Thoracic aorta (tissue), 2 donors: ENCODE measurements around the gene FAM47A. TPM values are rescaled to one million over a fixed set of nuclear protein-coding genes. Genes with fewer than 3 reads are reported as not detected.

Experiments
- ATAC-seq: fragments of 150-250 bp; one replicate; pipeline ENCODE4 v1.8.0; 2017; ENCODE audit warnings: low read depth; ENCODE audit not compliant: insufficient number of reproducible peaks, low FRiP score
- DNase-seq: peaks from one replicate; pipeline ENCODE4 v3.0.0-alpha.2; 2020; ENCODE audit warnings: low spot score
- H3K27ac ChIP-seq, 2 donors: fragments of 200-600 bp; sonication (generic); 1 replicate in 1 of 2; 2 replicates in 1 of 2; pipeline ENCODE4 v1.5.1; 2016; ENCODE audit warnings: mild to moderate bottlenecking in 2 of 2, moderate library complexity in 2 of 2
- H3K27me3 ChIP-seq: fragments of 200-600 bp; sonication (generic); replicated peaks from 2 replicates; pipeline ENCODE4 v1.6.0; 2016; ENCODE audit warnings: mild to moderate bottlenecking; ENCODE audit not compliant: insufficient read depth
- H3K36me3 ChIP-seq: fragments of 200-600 bp; sonication (generic); one replicate; pipeline ENCODE4 v1.5.1; 2016
- H3K4me1 ChIP-seq, 2 donors: fragments of 200-600 bp; sonication (generic); 1 replicate in 1 of 2; 2 replicates in 1 of 2; pipeline versions ENCODE4 v1.5.1 to v1.6.0; 2016; ENCODE audit warnings: low read depth in 2 of 2, mild to moderate bottlenecking in 1 of 2; ENCODE audit not compliant: control insufficient read depth in 1 of 2
- H3K4me3 ChIP-seq: fragments of 200-600 bp; sonication (generic); 2 replicates; pipeline ENCODE4 v1.5.1; 2016; ENCODE audit warnings: mild to moderate bottlenecking
- H3K9me3 ChIP-seq: fragments of 200-600 bp; sonication (generic); 2 replicates; pipeline ENCODE4 v1.5.1; 2016
- total RNA-seq, 2 donors: library from RNA; depleted of rRNA; stranded (reverse); fragments of >200 nt; gene quantifications; one replicate each; pipeline versions ENCODE4 v1.1.0 to v1.2.3, GENCODE V29; 2016
- TF ChIP-seq, protein P1 (sequence below): fragments of 200-600 bp; sonication (generic); IDR thresholded peaks from one replicate; pipeline ENCODE4 v1.5.1; 2019; ENCODE audit warnings: antibody characterized with exemption

The FAM47A gene
- total RNA-seq, 2 donors from 2014 or later = not detected

DNA sequence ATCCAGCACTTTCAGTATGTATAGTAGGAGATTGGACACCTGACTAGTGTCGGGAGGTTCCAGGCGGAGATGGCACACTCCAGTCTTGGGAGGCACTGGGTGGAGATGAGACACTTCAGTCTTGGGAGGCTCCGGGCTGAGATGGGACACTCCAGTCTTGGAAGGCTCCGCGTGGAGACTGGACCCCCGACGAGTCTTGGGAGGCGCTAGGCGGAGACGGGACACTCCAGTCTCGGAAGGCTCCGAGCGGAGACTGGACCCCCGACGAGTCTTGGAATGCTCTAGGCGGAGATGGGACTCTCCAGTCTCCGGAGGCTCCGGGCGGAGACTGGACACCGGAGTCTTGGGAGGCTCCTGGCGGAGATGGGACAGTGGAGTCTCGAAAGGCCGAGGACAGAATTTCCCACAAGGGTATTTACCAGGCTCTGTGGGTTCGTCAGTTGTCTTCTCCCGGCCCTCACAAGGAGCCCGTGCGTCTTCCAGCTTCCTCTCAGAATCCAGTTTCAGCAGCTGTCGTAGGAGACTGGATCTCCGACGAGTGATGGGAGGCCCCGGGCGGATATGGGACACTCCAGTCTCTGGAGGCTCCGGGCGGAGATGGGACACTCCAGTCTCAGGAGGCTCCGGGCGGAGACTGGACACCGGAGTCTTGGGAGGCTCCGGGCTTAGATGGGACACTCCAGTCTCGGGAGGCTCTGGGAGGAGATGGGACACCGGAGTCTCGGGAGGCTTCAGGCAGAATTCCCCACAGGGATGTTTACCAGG is 952 bp downstream of the FAM47A start:
- TF ChIP-seq, protein P1, sequence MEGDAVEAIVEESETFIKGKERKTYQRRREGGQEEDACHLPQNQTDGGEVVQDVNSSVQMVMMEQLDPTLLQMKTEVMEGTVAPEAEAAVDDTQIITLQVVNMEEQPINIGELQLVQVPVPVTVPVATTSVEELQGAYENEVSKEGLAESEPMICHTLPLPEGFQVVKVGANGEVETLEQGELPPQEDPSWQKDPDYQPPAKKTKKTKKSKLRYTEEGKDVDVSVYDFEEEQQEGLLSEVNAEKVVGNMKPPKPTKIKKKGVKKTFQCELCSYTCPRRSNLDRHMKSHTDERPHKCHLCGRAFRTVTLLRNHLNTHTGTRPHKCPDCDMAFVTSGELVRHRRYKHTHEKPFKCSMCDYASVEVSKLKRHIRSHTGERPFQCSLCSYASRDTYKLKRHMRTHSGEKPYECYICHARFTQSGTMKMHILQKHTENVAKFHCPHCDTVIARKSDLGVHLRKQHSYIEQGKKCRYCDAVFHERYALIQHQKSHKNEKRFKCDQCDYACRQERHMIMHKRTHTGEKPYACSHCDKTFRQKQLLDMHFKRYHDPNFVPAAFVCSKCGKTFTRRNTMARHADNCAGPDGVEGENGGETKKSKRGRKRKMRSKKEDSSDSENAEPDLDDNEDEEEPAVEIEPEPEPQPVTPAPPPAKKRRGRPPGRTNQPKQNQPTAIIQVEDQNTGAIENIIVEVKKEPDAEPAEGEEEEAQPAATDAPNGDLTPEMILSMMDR = no peak
- H3K4me3 ChIP-seq = no peak overlapping the region
- ATAC-seq (no peak), DNase-seq (no peak)
- no peaks in the 10 kb centered on the region for H3K36me3 ChIP-seq
- H3K4me1 ChIP-seq = no peaks in the 10 kb centered on the region
- H3K27me3 ChIP-seq = no peaks in the 10 kb centered on the region
- H3K9me3 ChIP-seq = no peaks in the 10 kb centered on the region
- H3K27ac ChIP-seq = no peak overlapping the region

DNA sequence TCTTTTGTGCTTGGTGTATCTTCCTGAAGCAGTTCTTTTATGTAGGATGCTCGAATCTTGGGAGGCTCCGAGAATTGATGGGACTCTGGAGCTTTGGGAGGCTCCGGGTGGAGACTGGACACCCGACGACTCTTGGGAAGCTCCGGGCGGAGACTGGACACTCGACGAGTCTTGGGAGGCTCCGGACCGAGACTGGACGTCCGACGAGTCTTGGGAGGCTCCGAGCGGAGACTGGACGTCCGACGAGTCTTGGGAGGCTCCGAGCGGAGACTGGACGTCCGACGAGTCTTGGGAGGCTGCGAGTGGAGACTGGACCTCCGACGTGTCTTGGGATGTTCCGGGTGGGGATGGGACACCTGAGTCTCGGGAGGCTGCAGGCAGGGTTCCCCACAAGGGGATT is 1.6 kb downstream of the FAM47A start:
- ATAC-seq = no peak
- no peaks in the 10 kb centered on the region for H3K27me3 ChIP-seq
- no peaks in the 10 kb centered on the region for H3K4me1 ChIP-seq
- H3K27ac ChIP-seq = no peak overlapping the region
- no peaks in the 10 kb centered on the region for H3K9me3 ChIP-seq
- TF ChIP-seq, protein P1 = no peak
- H3K36me3 ChIP-seq = no peaks in the 10 kb centered on the region
- no peak overlapping the region for H3K4me3 ChIP-seq
- DNase-seq = no peak

DNA sequence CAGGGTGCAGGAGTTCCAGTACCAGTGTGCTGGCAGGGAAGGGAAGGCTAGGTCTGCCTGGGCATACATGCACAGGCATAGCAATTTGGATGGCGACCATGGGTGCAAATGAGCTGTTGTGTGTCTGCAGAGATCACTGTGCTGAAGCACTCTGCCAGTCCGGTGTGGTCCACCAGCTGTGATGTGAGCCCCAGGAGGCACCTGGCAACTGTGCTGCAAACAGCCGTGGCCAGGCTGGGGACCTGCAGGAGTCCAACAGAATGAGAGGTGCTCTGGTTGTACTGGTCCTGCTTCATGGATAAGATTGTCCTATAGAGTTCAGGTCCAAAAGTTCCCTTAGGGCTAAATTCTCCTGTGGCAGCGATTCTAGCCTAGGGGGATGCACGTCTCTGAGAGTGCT is 6.1 kb downstream of the FAM47A start:
- Histone ChIP-seq H3K36me3 (no peaks in the 10 kb centered on the region), H3K27me3 (no peaks in the 10 kb centered on the region), H3K4me3 (no peak overlapping the region), H3K4me1 (no peaks in the 10 kb centered on the region), H3K9me3 (no peaks in the 10 kb centered on the region), H3K27ac (no peak overlapping the region)
- no peak for DNase-seq
- ATAC-seq = no peak
- TF ChIP-seq, protein P1 = no peak

DNA sequence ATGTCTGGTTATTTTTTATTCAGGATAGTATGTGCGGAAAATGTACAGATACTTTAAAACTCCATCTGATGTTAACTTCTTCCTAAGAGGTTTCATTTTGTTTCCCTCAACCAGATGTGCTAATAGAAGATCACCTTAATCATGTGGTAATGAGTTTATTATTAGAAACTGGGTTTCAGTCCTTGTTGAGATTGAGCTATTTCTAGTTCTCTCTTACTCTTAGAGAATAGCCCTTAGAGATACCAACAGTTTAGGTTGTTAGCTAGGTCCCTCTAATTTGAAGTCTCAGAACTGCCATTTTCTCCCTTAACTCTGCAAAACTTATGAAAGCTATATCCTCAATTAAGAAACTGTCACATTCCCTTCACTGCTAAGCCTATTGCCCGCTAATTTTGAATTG is 13.0 kb downstream of the FAM47A start:
- no peak for DNase-seq
- ATAC-seq = no peak
- no peaks in the 10 kb centered on the region for H3K27me3 ChIP-seq
- TF ChIP-seq, protein P1 = no peak
- H3K4me1 ChIP-seq = no peaks in the 10 kb centered on the region
- no peaks in the 10 kb centered on the region for H3K36me3 ChIP-seq
- H3K4me3 ChIP-seq = no peak overlapping the region
- H3K9me3 ChIP-seq = no peaks in the 10 kb centered on the region
- no peak overlapping the region for H3K27ac ChIP-seq

DNA sequence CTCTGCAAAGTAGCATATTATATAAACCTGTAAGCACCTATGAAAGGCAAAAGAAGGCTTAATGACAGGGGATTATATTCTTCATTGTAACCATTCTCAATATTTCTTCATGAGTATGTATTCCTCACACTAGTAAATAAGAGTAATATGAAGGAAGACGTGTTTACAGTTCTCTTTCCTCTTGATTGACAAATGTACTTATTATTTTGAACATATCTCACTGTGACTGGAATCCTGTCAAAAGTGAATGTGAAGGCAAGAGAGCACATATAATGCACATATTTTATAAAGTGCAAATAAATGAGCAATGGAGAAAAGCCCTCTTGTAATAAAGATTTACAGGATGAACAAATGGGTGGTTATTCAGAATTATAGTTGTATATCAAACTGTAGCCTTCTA is 19.7 kb downstream of the FAM47A start:
- Histone ChIP-seq H3K9me3 (no peaks in the 10 kb centered on the region), H3K27me3 (no peaks in the 10 kb centered on the region), H3K36me3 (no peaks in the 10 kb centered on the region), H3K4me1 (no peaks in the 10 kb centered on the region), H3K4me3 (no peak overlapping the region), H3K27ac (no peak overlapping the region)
- DNase-seq = no peak
- ATAC-seq = no peak
- TF ChIP-seq, protein P1 = no peak
